Smooth muscle cell (in vitro differentiated cells): Measurements from ENCODE around the gene CYP39A1. TPM values are rescaled to one million over a fixed set of nuclear protein-coding genes. Genes with fewer than 3 reads are reported as not detected.

ENCODE experiments used
- DNase-seq: peaks from one replicate; lab custom pipeline; 2025; ENCODE audit not compliant: unreplicated experiment; lab: John Stamatoyannopoulos, UW
- H2AFZ ChIP-seq: fragments of 200-600 bp; sonication (generic); 2 replicates; pipeline ENCODE4 v1.6.0; 2016; ENCODE audit warnings: antibody characterized with exemption, low read depth, mild to moderate bottlenecking
- H3F3A ChIP-seq: fragments of 200-600 bp; sonication (generic); 2 replicates; pipeline ENCODE4 v1.6.0; 2017; ENCODE audit warnings: antibody characterized with exemption, low read depth
- H3K27ac ChIP-seq: fragments of 200-600 bp; sonication (generic); 2 replicates; pipeline ENCODE4 v1.5.1; 2016; ENCODE audit warnings: low read depth, mild to moderate bottlenecking
- H3K27me3 ChIP-seq: fragments of 200-600 bp; sonication (generic); 2 replicates; pipeline ENCODE4 v1.6.1; 2016; ENCODE audit warnings: low read depth, mild to moderate bottlenecking
- H3K36me3 ChIP-seq: fragments of 200-600 bp; sonication (generic); 2 replicates; pipeline ENCODE4 v1.5.1; 2016; ENCODE audit warnings: low read depth
- H3K4me1 ChIP-seq: fragments of 200-600 bp; sonication (generic); 2 replicates; pipeline ENCODE4 v1.5.1; 2016; ENCODE audit warnings: low read depth
- H3K4me2 ChIP-seq: fragments of 200-600 bp; sonication (generic); 2 replicates; pipeline ENCODE4 v1.6.0; 2016; ENCODE audit warnings: mild to moderate bottlenecking
- H3K4me3 ChIP-seq: fragments of 200-600 bp; sonication (generic); 2 replicates; pipeline ENCODE4 v1.5.1; 2016; ENCODE audit warnings: mild to moderate bottlenecking
- H3K79me2 ChIP-seq: fragments of 200-600 bp; sonication (generic); 2 replicates; pipeline ENCODE4 v1.6.0; 2016; ENCODE audit warnings: low read depth, mild to moderate bottlenecking
- H3K9ac ChIP-seq: fragments of 200-600 bp; sonication (generic); 2 replicates; pipeline ENCODE4 v1.6.0; 2016; ENCODE audit warnings: low read depth
- H3K9me3 ChIP-seq: fragments of 200-600 bp; sonication (generic); replicated peaks from 2 replicates; pipeline ENCODE4 v1.5.1; 2016; ENCODE audit warnings: low read depth
- H4K20me1 ChIP-seq: fragments of 200-600 bp; sonication (generic); 2 replicates; pipeline ENCODE4 v1.6.0; 2016; ENCODE audit warnings: low read depth
- CTCF ChIP-seq: fragments of 200-600 bp; sonication (generic); IDR thresholded peaks from 2 replicates; pipeline ENCODE4 v1.5.1; 2017; ENCODE audit warnings: borderline replicate concordance, mild to moderate bottlenecking, antibody characterized with exemption; ENCODE audit not compliant: insufficient read depth, poor library complexity, severe bottlenecking
- WGBS: methylation state at CpG from one replicate; pipeline ENCODE4 v1.1.7; 2016; ENCODE audit warnings: low lambda C conversion rate; 5-methylcytosine and 5-hydroxymethylcytosine counted together
- polyA plus RNA-seq: library from polyadenylated mRNA; unstranded; fragments of >200 nt; fragmentation: Nextera tagmentation; extraction: Ambion mirVana; gene quantifications from 2 replicates; pipeline ENCODE4 v1.2.1, GENCODE V29; 2016
- total RNA-seq: library from RNA; depleted of rRNA; stranded (reverse); fragments of >200 nt; gene quantifications from 2 replicates; pipeline ENCODE4 v1.2.3, GENCODE V29; 2014

Gene CYP39A1
- total and polyA plus RNA-seq, 2 experiments from 2014 or later = 0.40 to 0.63 TPM

- Histone ChIP-seq H3K9ac (no peak overlapping the region), H3F3A (no peaks in the 10 kb centered on the region), H3K79me2 (no peaks in the 10 kb centered on the region), H4K20me1 (no peaks in the 10 kb centered on the region), H3K4me2 (no peak overlapping the region), H2AFZ (no peak overlapping the region), H3K36me3 (no peaks in the 10 kb centered on the region), H3K9me3 (no peaks in the 10 kb centered on the region), H3K27me3 (no peaks in the 10 kb centered on the region), H3K4me1 (no peaks in the 10 kb centered on the region), H3K27ac (no peak overlapping the region), H3K4me3 (no peak overlapping the region)
- 91% methylated on average over 4 of the region's 4 CpGs for WGBS
- TF ChIP-seq CTCF = no peak
- no peak for DNase-seq
Observed at GRCh38 chr6:46509063-46509462, 143.6 kb downstream of the CYP39A1 start.

GRCh38 chr6:46507426-46507825 is 145.2 kb downstream of the CYP39A1 start:
- Histone ChIP-seq H3K79me2 (no peaks in the 10 kb centered on the region), H3K27me3 (no peaks in the 10 kb centered on the region), H3F3A (no peaks in the 10 kb centered on the region), H4K20me1 (no peaks in the 10 kb centered on the region), H3K27ac (no peak overlapping the region), H2AFZ (no peak overlapping the region), H3K9ac (no peak overlapping the region), H3K4me2 (no peak overlapping the region), H3K9me3 (no peaks in the 10 kb centered on the region), H3K36me3 (no peaks in the 10 kb centered on the region), H3K4me1 (no peaks in the 10 kb centered on the region), H3K4me3 (no peak overlapping the region)
- no peak for TF ChIP-seq CTCF
- no peak for DNase-seq

GRCh38 chr6:46505693-46506512 is 146.7 kb downstream of the CYP39A1 start:
- H3K27ac ChIP-seq = no peak overlapping the region
- H4K20me1 ChIP-seq = no peaks in the 10 kb centered on the region
- no peak for DNase-seq
- no peaks in the 10 kb centered on the region for H3K9me3 ChIP-seq
- no peaks in the 10 kb centered on the region for H3K36me3 ChIP-seq
- no peaks in the 10 kb centered on the region for H3K4me1 ChIP-seq
- no peaks in the 10 kb centered on the region for H3K79me2 ChIP-seq
- no peaks in the 10 kb centered on the region for H3F3A ChIP-seq
- TF ChIP-seq CTCF = no peak
- WGBS = 88% methylated on average over 7 of the region's 7 CpGs
- no peak overlapping the region for H3K4me2 ChIP-seq
- no peaks in the 10 kb centered on the region for H3K27me3 ChIP-seq
- no peak overlapping the region for H3K9ac ChIP-seq
- H2AFZ ChIP-seq = no peak overlapping the region
- no peak overlapping the region for H3K4me3 ChIP-seq

GRCh38 chr6:46504242-46504641 is 148.4 kb downstream of the CYP39A1 start:
- no peak overlapping the region for H2AFZ ChIP-seq
- no peaks in the 10 kb centered on the region for H3K4me1 ChIP-seq
- no peaks in the 10 kb centered on the region for H3K79me2 ChIP-seq
- H3K4me2 ChIP-seq = no peak overlapping the region
- no peak overlapping the region for H3K27ac ChIP-seq
- TF ChIP-seq CTCF = no peak
- H4K20me1 ChIP-seq = no peaks in the 10 kb centered on the region
- no peaks in the 10 kb centered on the region for H3K9me3 ChIP-seq
- no peak for DNase-seq
- peaks cover 1% of the 10 kb centered on the region for H3K27me3 ChIP-seq
- no peaks in the 10 kb centered on the region for H3F3A ChIP-seq
- H3K36me3 ChIP-seq = no peaks in the 10 kb centered on the region
- H3K4me3 ChIP-seq = no peak overlapping the region
- no peak overlapping the region for H3K9ac ChIP-seq
